RPMI8226 (cell line): ENCODE results near the gene C1orf198.
"Not testable (repeated sequence)": the region's sequence is repeated elsewhere in the genome, so short reads cannot be mapped to it uniquely, and the experiment has no call there.

Experiments
- DNase-seq: peaks from one replicate; pipeline ENCODE4 v3.0.0-alpha.2; 2015

Gene C1orf198

GRCh38 chr1:230858918-230859729, 9.2 kb downstream of the C1orf198 start:
- DNase-seq = no peak

DNA sequence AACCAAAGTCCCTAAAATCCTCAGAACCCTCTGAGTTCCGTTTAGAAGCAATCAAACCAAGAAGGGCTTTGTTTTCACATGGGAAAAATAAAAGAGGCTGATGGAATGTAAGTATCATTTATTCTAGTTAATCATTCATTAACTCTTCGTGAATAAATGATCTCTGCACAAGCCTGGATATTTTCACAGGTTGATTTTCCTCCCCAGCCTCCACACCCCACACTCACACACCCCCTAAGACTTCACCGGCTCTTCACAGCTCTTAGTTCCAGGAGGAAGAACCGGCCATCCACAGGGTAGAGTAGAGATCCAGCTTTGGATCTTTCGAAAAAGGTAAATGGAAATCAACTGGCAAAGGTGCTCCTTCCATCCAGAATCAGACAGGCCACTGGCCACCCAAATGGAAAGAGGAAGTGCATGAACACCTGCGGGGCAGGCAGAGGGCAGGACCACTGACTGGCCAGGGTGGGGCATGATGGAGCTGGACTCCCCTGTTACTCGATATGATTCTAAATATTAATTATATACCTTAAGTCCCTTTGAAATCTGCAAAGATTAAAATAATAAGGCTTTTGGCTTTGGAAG, 10.0 kb downstream of the C1orf198 start:
- no peak for DNase-seq

DNA sequence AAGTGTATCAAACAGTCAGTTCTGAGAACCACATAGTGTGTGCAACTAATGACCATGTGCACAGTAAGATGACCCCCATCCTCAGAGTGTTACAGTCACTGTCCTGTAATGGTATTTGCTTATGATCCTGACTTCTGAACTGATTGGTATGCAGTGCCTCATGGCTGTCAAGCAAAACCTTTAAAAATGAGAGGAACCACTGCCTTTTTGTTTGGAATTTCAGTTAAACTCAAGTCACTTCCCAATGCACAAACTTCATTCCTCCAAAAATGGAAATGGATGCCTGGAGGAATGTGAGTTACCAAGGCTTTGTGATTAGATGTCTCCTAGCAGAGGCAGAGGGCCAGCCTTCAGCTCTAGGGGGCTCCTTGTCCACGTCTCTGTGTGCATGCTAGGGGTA, 10.5 kb downstream of the C1orf198 start:
- no peak for DNase-seq

GRCh38 chr1:230857077-230857476, 11.2 kb downstream of the C1orf198 start:
- no peak for DNase-seq

DNA sequence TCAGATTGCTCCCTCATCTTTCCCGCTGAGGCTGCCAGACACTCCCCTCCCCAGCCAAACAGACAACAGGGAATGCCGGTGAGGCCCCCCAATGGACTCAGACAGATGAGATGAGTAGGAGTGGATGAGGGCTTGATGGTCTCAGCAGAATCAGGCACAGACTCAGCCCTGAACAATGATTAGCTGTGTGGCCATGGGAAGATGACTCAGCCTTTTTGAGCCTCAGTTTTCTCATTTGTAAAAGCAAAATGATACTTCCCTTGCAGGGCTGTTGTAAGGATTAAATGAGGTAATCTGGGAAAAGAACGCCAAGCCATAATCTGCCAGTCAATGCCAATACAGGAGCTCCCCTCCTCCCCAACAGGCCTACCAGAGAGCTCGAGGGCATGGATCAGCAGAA, 12.4 kb downstream of the C1orf198 start:
- no peak for DNase-seq

- DNase-seq = no peak
Measured at GRCh38 chr1:230854423-230854822, 13.9 kb downstream of the C1orf198 start.

- no peak for DNase-seq
Measured at GRCh38 chr1:230853731-230854130, 14.6 kb downstream of the C1orf198 start.

DNA sequence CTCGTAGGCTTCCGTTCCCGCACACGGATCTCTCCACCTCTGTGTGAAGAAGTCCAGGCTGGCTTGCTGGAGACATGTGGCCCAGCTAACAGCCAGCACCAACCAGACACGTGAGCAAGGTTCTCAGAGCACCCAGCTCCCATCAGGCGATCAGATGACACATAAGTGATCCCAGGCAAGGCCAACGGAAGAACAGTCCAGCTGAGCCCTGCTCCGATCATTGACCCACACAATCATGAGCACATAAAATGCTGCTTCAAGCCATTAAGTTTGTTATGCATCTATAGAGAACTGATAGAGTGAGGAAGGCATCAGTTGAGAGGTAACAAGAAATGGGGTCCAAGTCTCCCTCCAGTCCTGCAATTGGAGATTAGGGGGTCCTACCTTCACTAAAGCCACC, 15.4 kb downstream of the C1orf198 start:
- DNase-seq = no peak

DNA sequence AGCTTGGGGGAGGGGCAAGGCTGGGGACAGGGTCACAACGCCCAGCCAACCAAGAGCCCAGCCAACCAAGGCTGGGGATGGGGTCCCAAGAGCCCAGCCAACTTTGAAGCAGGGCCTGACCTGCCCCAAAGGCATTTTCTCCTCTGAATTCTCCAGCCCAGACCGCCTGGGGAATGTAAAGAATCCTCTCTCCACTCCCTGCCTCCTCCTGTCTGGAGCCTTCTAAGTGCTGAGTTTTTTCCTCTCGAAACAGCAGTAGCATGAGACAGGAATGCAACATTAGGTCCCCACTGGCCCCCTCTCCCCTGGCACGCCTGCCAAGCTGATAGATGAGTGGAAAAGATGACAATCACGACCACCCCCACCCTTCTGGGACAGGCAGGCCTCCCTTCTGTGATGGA, 17.0 kb downstream of the C1orf198 start:
- no peak for DNase-seq

- DNase-seq = no peak
Measured at GRCh38 chr1:230850547-230850946, 17.8 kb downstream of the C1orf198 start.

DNA sequence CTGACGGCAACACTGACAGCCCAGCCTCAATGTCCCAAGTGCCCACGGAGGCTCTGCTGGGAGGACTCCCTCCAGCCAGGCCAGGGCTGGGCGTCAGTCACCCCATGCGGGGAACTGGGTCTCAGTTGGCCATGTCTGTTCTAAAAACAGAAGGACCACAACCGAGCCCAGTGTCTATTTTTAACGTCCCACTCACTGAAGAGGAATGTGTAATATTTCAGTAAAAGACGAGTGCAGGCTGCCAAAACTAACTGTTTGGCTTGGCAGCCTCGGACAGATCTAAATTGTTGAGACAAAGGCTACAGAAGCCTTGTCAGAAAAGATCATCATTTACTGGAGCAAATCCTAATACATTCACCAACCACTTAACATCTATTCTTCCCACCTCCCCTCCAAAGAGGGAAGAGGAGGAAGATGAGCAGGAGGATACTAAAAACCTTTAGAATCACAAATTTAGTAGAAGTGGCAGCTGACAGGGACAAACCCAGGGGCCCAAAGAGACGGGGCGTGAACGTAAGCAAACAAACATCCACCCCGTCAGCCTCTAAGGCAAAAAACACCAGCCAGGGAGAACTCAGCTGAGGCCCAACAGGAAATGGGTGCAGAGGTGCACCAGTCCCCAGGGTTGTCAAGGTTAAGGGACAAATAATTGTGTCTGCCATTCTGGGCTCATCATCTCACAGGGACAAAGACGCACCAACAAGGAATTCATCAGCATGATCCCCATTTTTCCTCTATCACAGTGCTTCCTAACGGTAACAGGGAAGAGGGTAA, 18.7 kb downstream of the C1orf198 start:
- no peak for DNase-seq

DNA sequence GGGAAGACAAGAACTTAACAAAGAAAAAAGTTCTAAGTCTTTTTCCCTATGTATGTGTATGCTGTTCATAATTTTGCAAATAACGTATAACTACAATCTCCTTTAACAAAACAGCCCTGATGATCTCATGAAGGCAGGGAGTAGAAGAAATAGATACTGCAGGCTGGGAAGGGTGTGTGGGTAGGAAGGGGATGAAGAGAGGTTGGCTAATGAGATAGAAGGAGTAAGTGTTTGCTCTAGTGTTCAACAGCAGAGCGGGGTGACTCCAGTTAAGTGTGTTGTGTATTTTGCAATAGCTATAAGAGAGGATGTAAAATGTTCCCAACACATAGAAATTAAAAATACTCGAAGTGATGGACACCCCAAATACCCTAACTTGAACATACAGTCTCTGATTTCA, 20.1 kb downstream of the C1orf198 start:
- no peak for DNase-seq

DNA sequence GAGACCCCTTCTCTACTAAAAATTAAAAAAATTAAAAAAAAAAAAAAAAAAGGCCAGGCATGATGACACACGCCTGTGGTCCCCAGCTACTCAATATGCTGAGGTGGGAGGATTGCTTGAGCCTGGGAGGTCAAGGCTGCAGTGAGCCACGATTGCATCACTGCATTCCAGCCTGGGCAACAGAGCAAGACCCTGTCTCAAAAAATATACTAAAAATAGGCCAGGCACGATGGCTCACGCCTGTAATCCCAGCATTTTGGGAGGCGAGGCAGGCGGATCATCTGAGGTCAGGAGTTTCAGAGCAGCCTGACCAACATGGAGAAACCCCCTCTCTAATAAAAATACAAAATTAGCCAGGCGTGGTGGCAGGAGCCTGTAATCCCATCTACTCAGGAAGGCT, 23.1 kb downstream of the C1orf198 start:
- not testable (repeated sequence) for DNase-seq

DNA sequence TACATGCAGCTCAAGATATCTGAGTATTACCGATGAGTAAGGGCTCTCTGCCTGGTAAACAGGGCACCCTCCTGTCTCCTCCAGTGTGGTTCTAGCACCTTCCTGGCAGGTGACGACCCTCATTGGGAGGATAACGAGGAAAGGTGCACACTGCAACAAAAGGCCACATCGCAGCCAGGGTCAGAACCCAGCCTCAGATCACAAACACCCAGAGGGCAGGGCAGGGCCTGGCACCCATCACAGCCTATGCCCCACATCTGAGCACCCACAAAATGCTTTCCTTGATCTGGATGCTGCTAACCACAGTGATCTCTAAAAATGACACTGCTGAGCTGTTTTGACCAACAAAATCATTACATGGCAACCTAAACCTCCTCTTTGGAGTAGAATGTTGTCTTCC, 23.8 kb downstream of the C1orf198 start:
- DNase-seq = no peak

DNA sequence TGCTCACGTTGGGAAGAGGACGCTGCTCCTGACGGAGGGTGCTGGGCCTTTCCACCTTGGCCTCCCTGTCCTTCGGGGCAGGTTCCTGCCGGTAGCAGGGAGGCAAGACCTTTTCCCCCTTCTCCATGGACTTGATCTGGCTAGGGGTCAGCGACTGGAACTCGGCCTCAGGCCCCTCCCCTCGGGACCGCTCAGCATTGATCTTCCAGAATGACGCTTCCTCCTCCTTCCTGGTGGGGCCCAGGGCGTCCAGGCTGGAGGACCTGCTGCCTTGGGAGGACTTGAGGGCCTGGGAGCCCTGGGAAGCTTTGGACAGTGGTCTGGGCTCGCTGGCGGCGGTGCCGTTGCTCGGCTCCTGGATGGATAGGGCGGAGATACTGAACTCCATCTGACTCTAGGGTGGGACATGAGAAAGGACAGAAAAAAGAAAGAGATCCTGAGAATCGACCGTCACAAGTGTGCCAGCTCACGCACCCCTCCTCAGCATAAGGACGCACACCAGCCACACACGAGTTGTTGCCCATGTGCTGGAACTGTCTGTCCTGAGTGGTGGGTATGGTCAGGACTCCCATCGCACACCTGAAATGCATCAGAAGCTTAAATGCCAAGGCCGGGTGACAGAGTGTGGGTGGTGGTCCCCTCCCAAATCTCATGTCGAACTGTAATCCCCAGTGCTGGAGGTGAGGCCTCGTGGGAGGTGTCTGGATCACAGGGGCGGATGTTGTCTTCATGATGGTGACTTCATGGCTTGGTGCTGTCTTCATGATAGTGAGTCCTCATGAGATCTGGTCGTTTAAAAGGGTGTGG, 24.6 kb downstream of the C1orf198 start:
- DNase-seq = no peak

- no peak for DNase-seq
Measured at GRCh38 chr1:230842801-230843200, 25.5 kb downstream of the C1orf198 start.

- no peak for DNase-seq
Measured at GRCh38 chr1:230839173-230839572, 29.1 kb downstream of the C1orf198 start.

DNA sequence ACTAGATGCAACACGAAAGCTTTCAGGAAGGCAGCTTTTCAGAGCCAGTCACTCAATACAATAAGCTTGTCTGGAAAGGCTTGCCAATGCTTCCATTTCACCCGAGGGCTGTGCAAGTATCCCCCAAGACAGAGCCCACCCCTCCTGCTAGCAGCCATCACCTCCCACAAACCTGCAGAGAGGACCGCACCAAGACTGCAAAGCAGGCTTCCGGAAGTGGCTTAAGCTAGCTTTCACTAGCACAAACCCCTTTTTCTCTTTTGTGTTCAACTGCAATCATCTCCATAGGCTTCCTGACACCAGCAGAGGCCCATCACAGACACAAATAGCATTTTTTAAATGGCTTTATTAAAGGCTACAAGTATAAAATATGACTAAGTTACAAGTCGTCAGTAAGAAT, 31.5 kb downstream of the C1orf198 start:
- no peak for DNase-seq

DNA sequence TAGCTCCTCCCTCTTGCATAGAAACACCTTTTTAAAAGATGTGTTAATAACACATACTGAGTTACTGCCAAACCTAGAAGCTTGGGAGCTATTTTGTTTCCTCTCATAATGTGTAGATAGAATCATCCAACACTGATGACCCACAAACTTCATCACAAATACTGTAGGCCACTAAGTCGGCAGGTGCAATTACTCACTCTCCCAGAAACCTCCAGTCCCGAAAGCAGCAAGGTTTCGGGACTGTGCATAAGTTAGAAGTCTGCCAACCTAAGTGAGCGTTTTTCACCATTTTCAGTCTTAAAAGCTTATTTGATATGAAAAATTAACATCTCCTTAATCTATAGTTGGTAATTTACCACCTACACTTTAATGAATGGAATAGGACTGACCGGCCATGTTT, 32.0 kb downstream of the C1orf198 start:
- no peak for DNase-seq

GRCh38 chr1:230834292-230834691, 34.0 kb downstream of the C1orf198 start:
- no peak for DNase-seq

DNA sequence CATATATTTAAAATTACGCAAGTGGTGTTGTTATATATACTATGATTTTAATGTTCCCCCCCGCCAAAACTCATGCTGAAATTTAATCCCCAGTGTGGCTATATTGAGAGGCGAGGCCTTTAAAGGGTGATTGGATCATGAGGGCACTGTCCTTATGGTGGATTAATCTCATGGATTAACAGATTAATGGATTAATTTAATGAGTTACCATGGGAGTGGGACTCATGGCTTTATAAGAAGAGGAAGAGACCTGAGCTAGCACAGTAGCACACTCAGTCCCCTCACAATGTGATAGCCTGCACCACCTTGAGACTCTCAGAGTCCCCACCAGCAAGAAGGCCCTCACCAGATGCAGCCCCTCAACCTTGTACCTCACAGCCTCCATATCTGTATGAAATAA, 34.8 kb downstream of the C1orf198 start:
- DNase-seq = no peak

DNA sequence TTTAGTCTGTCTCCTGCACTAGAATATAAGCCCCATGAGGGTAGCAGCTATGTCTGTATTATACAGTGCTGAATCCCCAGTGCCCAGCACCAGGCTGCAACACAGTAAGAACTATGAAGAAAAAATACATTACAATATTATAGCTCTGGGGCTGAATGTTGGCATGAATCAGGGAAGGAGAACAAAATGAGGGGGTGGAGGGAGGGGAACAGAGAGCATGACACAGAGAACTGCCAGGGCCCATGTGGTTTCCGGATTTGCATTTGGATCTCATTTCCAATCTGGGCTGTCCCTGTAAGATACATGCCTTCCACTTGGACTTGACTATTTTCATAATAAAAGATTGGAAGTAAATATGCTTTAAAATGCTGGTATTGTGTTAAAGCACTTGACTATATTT, 35.8 kb downstream of the C1orf198 start:
- no peak for DNase-seq

GRCh38 chr1:230831771-230832170, 36.5 kb downstream of the C1orf198 start:
- DNase-seq = no peak
